TTC549 (cell line): Measurements from ENCODE around the gene PAOX.
"Not testable (repeated sequence)": the region's sequence is repeated elsewhere in the genome, so short reads cannot be mapped to it uniquely, and the experiment has no call there.

ENCODE experiments used
- FAIRE-seq: peaks from 2 replicates; lab custom pipeline; 2012; peaks lifted over from hg19 to GRCh38; lab: Jason Lieb, UNC

The PAOX gene

GRCh38 chr10:133365461-133366129 is 13.5 kb upstream of the PAOX start:
- no peak for FAIRE-seq

GRCh38 chr10:133366130-133366478 is 13.0 kb upstream of the PAOX start:
- FAIRE-seq = no peak

- FAIRE-seq = no peak
Observed at GRCh38 chr10:133366751-133367150, 12.3 kb upstream of the PAOX start.

- not testable (repeated sequence) for FAIRE-seq
Observed at GRCh38 chr10:133367461-133367860, 11.6 kb upstream of the PAOX start.

- FAIRE-seq = no peak
Observed at GRCh38 chr10:133368153-133368552, 10.9 kb upstream of the PAOX start.

GRCh38 chr10:133370030-133370786 is 8.9 kb upstream of the PAOX start:
- FAIRE-seq = no peak

GRCh38 chr10:133372507-133372906 is 6.6 kb upstream of the PAOX start:
- no peak for FAIRE-seq

- no peak for FAIRE-seq
Observed at GRCh38 chr10:133373174-133374090, 5.6 kb upstream of the PAOX start, which contains the start of gene ECHS1. Gene ECHS1 (minus strand): TSS chr10:133373354. CDS start chr10:133373333, 21 bp downstream.

GRCh38 chr10:133375357-133376115 is 3.5 kb upstream of the PAOX start:
- FAIRE-seq = no peak

GRCh38 chr10:133376183-133376582 is 2.9 kb upstream of the PAOX start:
- not testable (repeated sequence) for FAIRE-seq

GRCh38 chr10:133377025-133377817 is 1.8 kb upstream of the PAOX start:
- no peak for FAIRE-seq

- no peak for FAIRE-seq
Observed at GRCh38 chr10:133377818-133378250, 1.2 kb upstream of the PAOX start.

- FAIRE-seq = no peak
Observed at GRCh38 chr10:133378251-133379096, 588 bp upstream of the PAOX start.

- FAIRE-seq = no peak
Observed at GRCh38 chr10:133379801-133380666, 972 bp downstream of the PAOX start.

GRCh38 chr10:133381036-133381435 is 2.0 kb downstream of the PAOX start:
- FAIRE-seq = no peak

- no peak for FAIRE-seq
Observed at GRCh38 chr10:133383551-133383950, 4.5 kb downstream of the PAOX start.

GRCh38 chr10:133384071-133384470 is 5.0 kb downstream of the PAOX start:
- FAIRE-seq = no peak

GRCh38 chr10:133385214-133385613 is 6.2 kb downstream of the PAOX start:
- FAIRE-seq = no peak

GRCh38 chr10:133386951-133387350 is 7.9 kb downstream of the PAOX start:
- not testable (repeated sequence) for FAIRE-seq
